GM12878 (cell line): ENCODE measurements around the gene TFRC. TPM values are rescaled to one million over a fixed set of nuclear protein-coding genes. Genes with fewer than 3 reads are reported as not detected.

Experiments used
- ATAC-seq: fragments of 200-7000 bp; cut with Tn5 transposase; 3 replicates; pipeline ENCODE4 v1.9.1; 2020; ENCODE audit warnings: mild to moderate bottlenecking, moderate library complexity
- BruUV-seq: library from RNA; stranded (reverse); fragments of 400-500 nt; replicated peaks from 2 replicates; lab custom pipeline; 2021; lab: Mats Ljungman, UMichigan
- CTCF ChIA-PET: fragments of 300-600 bp; sonication (Branson Sonifier 250); formaldehyde crosslinking; extraction: SDS; loops from one replicate; lab custom pipeline; 2021; ENCODE audit warnings: inconsistent platforms; lab: Yijun Ruan, JAX
- POLR2A ChIA-PET: fragments of 350-600 bp; formaldehyde crosslinking; extraction: SDS; loops from one replicate; lab custom pipeline; 2021; ENCODE audit warnings: inconsistent platforms; lab: Charles Lee
- RAD21 ChIA-PET: fragments of 300-600 bp; sonication (Branson Sonifier 250); formaldehyde crosslinking; loops from one replicate; lab custom pipeline; 2023; ENCODE audit warnings: antibody characterized with exemption; ENCODE audit not compliant: unreplicated experiment; lab: Charles Lee
- SMC1A ChIA-PET: fragments of 300-600 bp; sonication (Branson Sonifier 250); formaldehyde crosslinking; loops from one replicate; lab custom pipeline; 2023; ENCODE audit not compliant: unreplicated experiment, uncharacterized antibody; lab: Charles Lee
- DNase-seq: peaks from one replicate; pipeline ENCODE4 v3.0.0-alpha.2; 2011; ENCODE audit warnings: low read depth, low spot score
- FAIRE-seq: peaks from 3 replicates; lab custom pipeline; 2011; peaks lifted over from hg19 to GRCh38; lab: Jason Lieb, UNC
- H2AFZ ChIP-seq: 2 replicates; pipeline ENCODE4 v1.6.0; 2011; ENCODE audit warnings: low read depth, low read length, control low read depth; ENCODE audit not compliant: control insufficient read depth
- H3K27ac ChIP-seq: 2 replicates; pipeline ENCODE4 v1.5.1; 2011; ENCODE audit warnings: control low read depth; ENCODE audit not compliant: control insufficient read depth, insufficient read depth
- H3K27me3 ChIP-seq, 2 experiments: replicated peaks in 1 of 2; 2 replicates each; pipeline versions ENCODE4 v1.6.0 to v1.6.1; 2011; ENCODE audit warnings: low read length in 1 of 2; ENCODE audit not compliant: control insufficient read depth in 2 of 2, insufficient read depth in 2 of 2
- H3K36me3 ChIP-seq, 2 experiments: 2 replicates each; pipeline ENCODE4 v1.5.1; 2011; ENCODE audit warnings: low read length in 1 of 2; ENCODE audit not compliant: control insufficient read depth in 2 of 2, insufficient read depth in 2 of 2
- H3K4me1 ChIP-seq: 2 replicates; pipeline ENCODE4 v1.6.1; 2011; ENCODE audit warnings: mild to moderate bottlenecking, low read length, moderate library complexity, mixed read lengths; ENCODE audit not compliant: control insufficient read depth, insufficient read depth
- H3K4me2 ChIP-seq: 2 replicates; pipeline ENCODE4 v1.6.0; 2011; ENCODE audit warnings: control low read depth; ENCODE audit not compliant: control insufficient read depth, insufficient read depth
- H3K4me3 ChIP-seq: fragments of 200-600 bp; sonication (generic); 2 replicates; pipeline ENCODE4 v1.5.1; 2016
- H3K79me2 ChIP-seq: 2 replicates; pipeline ENCODE4 v1.6.0; 2011; ENCODE audit warnings: low read length; ENCODE audit not compliant: control insufficient read depth, insufficient read depth
- H3K9ac ChIP-seq: 2 replicates; pipeline ENCODE4 v1.8.0; 2011; ENCODE audit warnings: low read length, control low read depth, mixed read lengths; ENCODE audit not compliant: control insufficient read depth, insufficient read depth
- H3K9me3 ChIP-seq: replicated peaks from 3 replicates; pipeline ENCODE4 v1.5.1; 2011; ENCODE audit warnings: mild to moderate bottlenecking, low read length; ENCODE audit not compliant: control insufficient read depth, insufficient read depth
- H4K20me1 ChIP-seq: 2 replicates; pipeline ENCODE4 v1.6.0; 2011; ENCODE audit not compliant: control insufficient read depth, insufficient read depth
- ASH2L ChIP-seq: fragments of 300-600, 200-600 bp; sonication (generic); IDR thresholded peaks from 2 replicates; pipeline ENCODE4 v1.6.1; 2017; ENCODE audit warnings: low read depth, mild to moderate bottlenecking, borderline replicate concordance
- EZH2 ChIP-seq: IDR thresholded peaks from 2 replicates; pipeline ENCODE4 v1.6.1; 2012; ENCODE audit warnings: low read depth, mild to moderate bottlenecking, control low read depth, inconsistent platforms, low read length, borderline replicate concordance; ENCODE audit not compliant: control insufficient read depth
- HDGF ChIP-seq: fragments of 450-650 bp; IDR thresholded peaks from 2 replicates; pipeline ENCODE4 v1.6.1; 2016; ENCODE audit warnings: antibody characterized with exemption
- KDM1A ChIP-seq: fragments of 200-600 bp; sonication (generic); IDR thresholded peaks from 2 replicates; pipeline ENCODE4 v1.6.1; 2016; ENCODE audit warnings: borderline replicate concordance
- KLF5 ChIP-seq: fragments of 450-650 bp; IDR thresholded peaks from 2 replicates; pipeline ENCODE4 v1.6.1; 2014; ENCODE audit warnings: mild to moderate bottlenecking; ENCODE audit not compliant: partially characterized antibody
- RAD21 ChIP-seq: IDR thresholded peaks from 2 replicates; pipeline ENCODE4 v1.6.1; 2011; ENCODE audit warnings: mild to moderate bottlenecking, low read depth, low read length, moderate library complexity; ENCODE audit not compliant: insufficient read depth
- TBL1XR1 ChIP-seq: IDR thresholded peaks from 2 replicates; pipeline ENCODE4 v1.6.1; 2012; ENCODE audit warnings: low read depth, low read length, improper control_type of control experiment
- TCF12 ChIP-seq: IDR thresholded peaks from 2 replicates; pipeline ENCODE4 v1.6.1; 2011; ENCODE audit warnings: low read depth, mild to moderate bottlenecking, low read length
- YY1 ChIP-seq: IDR thresholded peaks from 2 replicates; pipeline ENCODE4 v1.6.1; 2011; ENCODE audit warnings: low read depth, mild to moderate bottlenecking, low read length
- ZSCAN29 ChIP-seq: fragments of 450-650 bp; IDR thresholded peaks from 2 replicates; pipeline ENCODE4 v1.6.1; 2017; ENCODE audit warnings: mild to moderate bottlenecking, moderate library complexity
- WGBS: methylation state at CpG from one replicate; pipeline ENCODE4 v1.1.6; 2016; ENCODE audit warnings: low lambda C conversion rate; ENCODE audit not compliant: insufficient replicate concordance, insufficient coverage; ENCODE audit errors: missing lambda C conversion rate; 5-methylcytosine and 5-hydroxymethylcytosine counted together
- in situ Hi-C: fragments of 300-500 bp; cut with MboI; formaldehyde crosslinking; loops from 9 replicates; pipeline ENCODE4 v1.14.3; 2018; ENCODE audit warnings: mixed read lengths
- intact Hi-C: fragments of 100-400 bp; cut with micrococcal nuclease; formaldehyde crosslinking; loops from one replicate; pipeline ENCODE4 v1.14.2; 2022; ENCODE audit not compliant: unreplicated experiment
- polyA plus RNA-seq, 11 experiments: library from polyadenylated mRNA; depleted of rRNA in 4 of 11; unstranded in 6 of 11; stranded (reverse) in 5 of 11; fragments of >200 nt; fragmentation: Nextera tagmentation in 4 of 11; fragmentation: Illumina TruSeq in 1 of 11; extraction: Ambion mirVana in 4 of 11; extraction: Trizol in 1 of 11; gene quantifications; 1 replicate in 1 of 11; 2 replicates in 10 of 11; pipeline versions ENCODE4 v1.2.1 to v1.2.3, GENCODE V29; 2011 to 2016; ENCODE audit warnings: inconsistent platforms in 2 of 11, missing spikeins in 2 of 11, low read depth in 1 of 11
- total RNA-seq, 4 experiments: library from RNA; depleted of rRNA in 3 of 4; stranded (reverse); fragments of >200 nt in 3 of 4; fragmentation: Illumina TruSeq in 1 of 4; extraction: Trizol in 1 of 4; gene quantifications; 2 replicates each; pipeline versions ENCODE4 v1.2.1 to v1.2.3, GENCODE V29; 2013 to 2021
- TF ChIP-seq, protein P1 (sequence below): IDR thresholded peaks from 2 replicates; pipeline ENCODE4 v1.6.1; 2011; ENCODE audit warnings: low read depth, low read length, improper control_type of control experiment, borderline replicate concordance
- TF ChIP-seq, protein P2 (sequence below): IDR thresholded peaks from 2 replicates; pipeline ENCODE4 v1.6.1; 2012; ENCODE audit warnings: mild to moderate bottlenecking, low read depth, low read length

The TFRC gene
- total and polyA plus RNA-seq, 10 of the 15 experiments (the other 5 are each of a cell fraction or from before 2014, with no cell fraction given), result 123 to 526 (median 316) TPM

DNA sequence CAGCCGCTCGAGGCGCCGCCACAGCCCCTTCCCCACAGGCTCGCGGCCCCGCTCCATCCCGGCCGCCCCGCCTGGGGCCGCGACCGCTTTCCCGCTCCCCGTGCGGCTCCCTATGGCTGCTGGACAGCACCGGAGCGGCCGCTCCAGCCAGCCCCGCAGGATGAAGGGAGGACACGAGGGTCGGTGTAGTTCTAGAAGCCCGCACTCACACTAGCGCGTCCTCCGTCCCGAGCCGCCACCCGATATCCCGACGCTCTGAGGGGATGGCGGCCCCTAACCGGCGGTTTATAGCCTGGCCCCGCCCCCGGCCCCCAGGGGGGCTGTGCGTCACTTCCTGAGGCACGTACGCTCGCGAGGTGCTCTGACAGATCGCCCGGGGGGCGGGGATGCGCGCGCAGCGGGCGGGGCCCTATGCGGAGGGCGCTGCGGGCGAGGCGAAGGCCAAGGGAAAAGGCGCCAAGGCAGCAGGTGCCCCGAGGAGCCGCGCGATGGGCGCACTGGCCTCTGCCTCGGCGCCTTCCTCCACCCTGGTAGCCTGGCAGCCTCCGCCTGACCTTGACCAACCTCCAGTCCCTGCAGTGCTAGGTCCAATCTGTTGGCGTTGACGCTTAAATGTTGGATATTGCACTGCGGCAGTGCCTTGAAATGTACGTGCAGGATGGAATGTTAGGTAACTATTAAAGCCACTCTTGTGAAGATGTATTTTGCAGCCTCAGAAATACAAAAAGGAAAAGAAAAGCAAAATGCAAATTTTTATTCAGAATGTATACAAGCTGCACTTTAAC lies at the start of gene TFRC (continued):
- TF ChIP-seq YY1, result peak; percentile 92
- no peak for TF ChIP-seq ZSCAN29

DNA sequence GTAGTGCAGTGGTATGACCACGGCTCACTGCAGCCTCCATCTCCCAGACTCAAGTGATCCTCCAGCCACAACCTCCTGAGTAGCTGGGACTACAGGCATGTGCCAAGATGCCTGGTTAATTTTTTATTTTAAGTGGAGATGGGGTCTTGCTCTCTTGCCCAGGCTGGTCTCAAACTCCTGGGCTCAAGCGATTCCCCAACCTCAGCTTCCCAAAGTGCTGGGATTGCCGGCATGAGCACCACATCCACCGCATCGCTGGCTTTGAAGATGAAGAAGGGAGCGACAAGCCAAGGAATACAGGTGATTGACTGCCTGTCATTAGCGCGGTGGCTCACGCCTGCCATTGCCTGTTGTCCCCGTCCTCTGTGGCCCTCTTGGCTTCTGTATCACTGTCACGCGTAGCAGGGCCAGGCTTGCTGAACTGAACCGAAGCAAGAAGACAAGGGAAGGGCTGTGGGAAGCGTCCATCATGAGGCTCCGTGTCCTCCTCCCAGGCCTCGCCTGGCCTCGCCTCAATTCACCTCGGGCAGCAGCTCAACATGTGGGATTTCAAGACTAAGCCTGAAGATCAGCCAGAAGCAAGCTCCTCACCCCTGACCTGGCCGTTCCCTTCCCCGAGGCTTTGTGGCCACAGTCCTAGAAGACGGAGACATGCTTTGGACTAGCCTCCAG lies 46.4 kb upstream of the TFRC start:
- ChIA-PET RAD21 (interaction anchor here (1.6 to 3.0 kb wide), 8 partner anchors 10 to 64 kb away, joined by 3 to 15 read pairs (median 9); no protein-coding TSS in a partner anchor), CTCF (interaction anchor here (0.8 to 2.9 kb wide), 7 partner anchors 11 to 55 kb away, joined by 3 to 13 read pairs (median 5); no protein-coding TSS in a partner anchor), SMC1A (interaction anchor here (1.1 to 4.2 kb wide), 13 partner anchors 10 to 64 kb away, joined by 3 to 22 read pairs (median 7); no protein-coding TSS in a partner anchor), POLR2A (interaction anchor here (0.6 to 1.6 kb wide), 8 partner anchors 9 to 53 kb away, joined by 3 to 9 read pairs (median 5); no protein-coding TSS in a partner anchor)
- ATAC-seq (peak; percentile 7; the same call in 1 of the 3 replicates), FAIRE-seq (peak; percentile 7), DNase-seq (no peak)
- Histone ChIP-seq H3K79me2 (no peaks in the 10 kb centered on the region), H3K36me3 (no peaks in the 10 kb centered on the region), H4K20me1 (no peaks in the 10 kb centered on the region), H3K27ac (no peak overlapping the region), H3K4me2 (no peak overlapping the region), H3K9ac (no peak overlapping the region), H3K4me1 (peaks cover 17% of the 10 kb centered on the region), H3K9me3 (no peaks in the 10 kb centered on the region; the same call in 2 of the 3 replicates), H3K4me3 (no peak overlapping the region), H2AFZ (no peak overlapping the region), H3K27me3 (no peaks in the 10 kb centered on the region)
- in situ Hi-C loops, result no loop called here
- no TSS peak for BruUV-seq
- 98% methylated on average over 21 of the region's 21 CpGs for WGBS
- intact Hi-C loops, result no loop called here
- TF ChIP-seq HDGF (no peak), TCF12 (no peak), ASH2L (no peak), EZH2 (no peak), KLF5 (no peak), RAD21 (no peak), KDM1A (no peak), TBL1XR1 (no peak)
- TF ChIP-seq, protein P1, sequence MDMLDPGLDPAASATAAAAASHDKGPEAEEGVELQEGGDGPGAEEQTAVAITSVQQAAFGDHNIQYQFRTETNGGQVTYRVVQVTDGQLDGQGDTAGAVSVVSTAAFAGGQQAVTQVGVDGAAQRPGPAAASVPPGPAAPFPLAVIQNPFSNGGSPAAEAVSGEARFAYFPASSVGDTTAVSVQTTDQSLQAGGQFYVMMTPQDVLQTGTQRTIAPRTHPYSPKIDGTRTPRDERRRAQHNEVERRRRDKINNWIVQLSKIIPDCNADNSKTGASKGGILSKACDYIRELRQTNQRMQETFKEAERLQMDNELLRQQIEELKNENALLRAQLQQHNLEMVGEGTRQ, result no peak
- TF ChIP-seq, protein P2, sequence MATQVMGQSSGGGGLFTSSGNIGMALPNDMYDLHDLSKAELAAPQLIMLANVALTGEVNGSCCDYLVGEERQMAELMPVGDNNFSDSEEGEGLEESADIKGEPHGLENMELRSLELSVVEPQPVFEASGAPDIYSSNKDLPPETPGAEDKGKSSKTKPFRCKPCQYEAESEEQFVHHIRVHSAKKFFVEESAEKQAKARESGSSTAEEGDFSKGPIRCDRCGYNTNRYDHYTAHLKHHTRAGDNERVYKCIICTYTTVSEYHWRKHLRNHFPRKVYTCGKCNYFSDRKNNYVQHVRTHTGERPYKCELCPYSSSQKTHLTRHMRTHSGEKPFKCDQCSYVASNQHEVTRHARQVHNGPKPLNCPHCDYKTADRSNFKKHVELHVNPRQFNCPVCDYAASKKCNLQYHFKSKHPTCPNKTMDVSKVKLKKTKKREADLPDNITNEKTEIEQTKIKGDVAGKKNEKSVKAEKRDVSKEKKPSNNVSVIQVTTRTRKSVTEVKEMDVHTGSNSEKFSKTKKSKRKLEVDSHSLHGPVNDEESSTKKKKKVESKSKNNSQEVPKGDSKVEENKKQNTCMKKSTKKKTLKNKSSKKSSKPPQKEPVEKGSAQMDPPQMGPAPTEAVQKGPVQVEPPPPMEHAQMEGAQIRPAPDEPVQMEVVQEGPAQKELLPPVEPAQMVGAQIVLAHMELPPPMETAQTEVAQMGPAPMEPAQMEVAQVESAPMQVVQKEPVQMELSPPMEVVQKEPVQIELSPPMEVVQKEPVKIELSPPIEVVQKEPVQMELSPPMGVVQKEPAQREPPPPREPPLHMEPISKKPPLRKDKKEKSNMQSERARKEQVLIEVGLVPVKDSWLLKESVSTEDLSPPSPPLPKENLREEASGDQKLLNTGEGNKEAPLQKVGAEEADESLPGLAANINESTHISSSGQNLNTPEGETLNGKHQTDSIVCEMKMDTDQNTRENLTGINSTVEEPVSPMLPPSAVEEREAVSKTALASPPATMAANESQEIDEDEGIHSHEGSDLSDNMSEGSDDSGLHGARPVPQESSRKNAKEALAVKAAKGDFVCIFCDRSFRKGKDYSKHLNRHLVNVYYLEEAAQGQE, result no peak
